HepG2 (cell line): ENCODE data around the gene ZKSCAN8. TPM values are rescaled to one million over a fixed set of nuclear protein-coding genes. Genes with fewer than 3 reads are reported as not detected.

Experiments used
- BRCA1 ChIP-seq: sonication (generic); formaldehyde crosslinking; IDR thresholded peaks from 2 replicates; pipeline ENCODE4 v1.4.0; 2020; ENCODE audit warnings: missing genetic modification reagents
- CBFB ChIP-seq: sonication (generic); formaldehyde crosslinking; IDR thresholded peaks from 2 replicates; pipeline ENCODE4 v1.4.0; 2020; ENCODE audit warnings: missing genetic modification reagents
- CC2D1A ChIP-seq: sonication (generic); formaldehyde crosslinking; IDR thresholded peaks from 2 replicates; pipeline ENCODE4 v1.8.1; 2023; ENCODE audit warnings: mild to moderate bottlenecking, missing genetic modification reagents
- CEBPG ChIP-seq: IDR thresholded peaks from 2 replicates; pipeline ENCODE4 v1.6.1; 2016
- DNMT1 ChIP-seq: sonication (generic); formaldehyde crosslinking; IDR thresholded peaks from 2 replicates; pipeline ENCODE4 v1.5.1; 2020; ENCODE audit warnings: mild to moderate bottlenecking, missing genetic modification reagents
- GABPB1 ChIP-seq: IDR thresholded peaks from 2 replicates; pipeline ENCODE4 v1.6.1; 2016; ENCODE audit warnings: mild to moderate bottlenecking, missing genetic modification reagents, moderate library complexity, missing compliant biosample characterization
- GPBP1L1 ChIP-seq: sonication (generic); formaldehyde crosslinking; IDR thresholded peaks from 2 replicates; pipeline ENCODE4 v1.5.0; 2020; ENCODE audit warnings: mild to moderate bottlenecking, missing genetic modification reagents
- HIVEP1 ChIP-seq: sonication (generic); formaldehyde crosslinking; IDR thresholded peaks from 2 replicates; pipeline ENCODE4 v1.4.0; 2020; ENCODE audit warnings: mild to moderate bottlenecking, missing genetic modification reagents
- NFE2L1 ChIP-seq: sonication (generic); formaldehyde crosslinking; IDR thresholded peaks from 2 replicates; pipeline ENCODE4 v1.4.0; 2020; ENCODE audit warnings: missing genetic modification reagents, mild to moderate bottlenecking, borderline replicate concordance
- NFKB2 ChIP-seq: sonication (generic); formaldehyde crosslinking; IDR thresholded peaks from 2 replicates; pipeline ENCODE4 v1.4.0; 2020; ENCODE audit warnings: missing genetic modification reagents, borderline replicate concordance
- NFYB ChIP-seq: sonication (generic); formaldehyde crosslinking; IDR thresholded peaks from 2 replicates; pipeline ENCODE4 v1.4.0; 2020; ENCODE audit warnings: missing genetic modification reagents
- NR2F1 ChIP-seq, 2 experiments: fragments of 450-650 bp in 1 of 2; formaldehyde crosslinking in 1 of 2; IDR thresholded peaks; 2 replicates each; pipeline versions ENCODE4 v1.5.0 to v1.6.1; 2016 to 2020; ENCODE audit warnings: mild to moderate bottlenecking in 1 of 2, missing compliant biosample characterization in 1 of 2, missing genetic modification reagents in 1 of 2, moderate library complexity in 1 of 2
- NR3C1 ChIP-seq: sonication (generic); formaldehyde crosslinking; IDR thresholded peaks from 2 replicates; pipeline ENCODE4 v1.4.0; 2020; ENCODE audit warnings: missing genetic modification reagents
- PITX1 ChIP-seq: sonication (generic); formaldehyde crosslinking; IDR thresholded peaks from 2 replicates; pipeline ENCODE4 v1.5.1; 2020; ENCODE audit warnings: mild to moderate bottlenecking, missing genetic modification reagents
- SALL1 ChIP-seq: sonication (generic); formaldehyde crosslinking; IDR thresholded peaks from 2 replicates; pipeline ENCODE4 v1.8.0; 2022; ENCODE audit warnings: mild to moderate bottlenecking, missing genetic modification reagents
- SMYD3 ChIP-seq: sonication (generic); formaldehyde crosslinking; IDR thresholded peaks from 2 replicates; pipeline ENCODE4 v1.8.1; 2023; ENCODE audit warnings: mild to moderate bottlenecking, missing genetic modification reagents
- TAF15 ChIP-seq: fragments of 200-400 bp; formaldehyde crosslinking; IDR thresholded peaks from one replicate; pipeline ENCODE4 v1.6.1; 2018; ENCODE audit warnings: mild to moderate bottlenecking, low read depth, low read length; ENCODE audit not compliant: poor library complexity, severe bottlenecking
- TBX2 ChIP-seq: sonication (generic); formaldehyde crosslinking; IDR thresholded peaks from 2 replicates; pipeline ENCODE4 v1.5.0; 2020; ENCODE audit warnings: missing genetic modification reagents, mild to moderate bottlenecking, borderline replicate concordance
- ZBTB20 ChIP-seq: sonication (generic); formaldehyde crosslinking; IDR thresholded peaks from 2 replicates; pipeline ENCODE4 v1.8.1; 2023; ENCODE audit warnings: missing genetic modification reagents, low read depth, mild to moderate bottlenecking, borderline replicate concordance
- ZFP90 ChIP-seq: sonication (generic); formaldehyde crosslinking; IDR thresholded peaks from 2 replicates; pipeline ENCODE4 v1.8.0; 2022; ENCODE audit warnings: missing genetic modification reagents, mild to moderate bottlenecking, inconsistent platforms, borderline replicate concordance
- ZNF20 ChIP-seq: sonication (generic); formaldehyde crosslinking; IDR thresholded peaks from 2 replicates; pipeline ENCODE4 v1.4.0; 2020; ENCODE audit warnings: mild to moderate bottlenecking, moderate library complexity, missing genetic modification reagents
- ZNF253 ChIP-seq: sonication (generic); formaldehyde crosslinking; IDR thresholded peaks from 2 replicates; pipeline ENCODE4 v1.8.0; 2022; ENCODE audit warnings: mild to moderate bottlenecking, missing genetic modification reagents, borderline replicate concordance
- ZNF354B ChIP-seq: sonication (generic); formaldehyde crosslinking; IDR thresholded peaks from 2 replicates; pipeline ENCODE4 v1.8.0; 2022; ENCODE audit warnings: mild to moderate bottlenecking, missing genetic modification reagents
- ZNF556 ChIP-seq: sonication (generic); formaldehyde crosslinking; IDR thresholded peaks from 2 replicates; pipeline ENCODE4 v1.4.0; 2020; ENCODE audit warnings: mild to moderate bottlenecking, missing genetic modification reagents, borderline replicate concordance
- ZNF772 ChIP-seq: sonication (generic); formaldehyde crosslinking; IDR thresholded peaks from 2 replicates; pipeline ENCODE4 v1.5.0; 2020; ENCODE audit warnings: mild to moderate bottlenecking, missing genetic modification reagents
- ZNF780A ChIP-seq: sonication (generic); formaldehyde crosslinking; IDR thresholded peaks from 2 replicates; pipeline ENCODE4 v1.8.0; 2022; ENCODE audit warnings: mild to moderate bottlenecking, missing genetic modification reagents, moderate library complexity
- ZNF782 ChIP-seq: sonication (generic); formaldehyde crosslinking; IDR thresholded peaks from 2 replicates; pipeline ENCODE4 v1.4.0; 2020; ENCODE audit warnings: missing genetic modification reagents, mild to moderate bottlenecking, borderline replicate concordance
- ZZZ3 ChIP-seq: sonication (generic); formaldehyde crosslinking; IDR thresholded peaks from 2 replicates; pipeline ENCODE4 v1.4.0; 2020; ENCODE audit warnings: missing genetic modification reagents, mild to moderate bottlenecking, borderline replicate concordance
- polyA plus RNA-seq, 8 experiments: library from polyadenylated mRNA; depleted of rRNA in 3 of 8; stranded (reverse) in 7 of 8; unstranded in 1 of 8; fragments of >200 nt; fragmentation: Illumina TruSeq in 4 of 8; extraction: Trizol in 4 of 8; gene quantifications; 2 replicates each; pipeline versions ENCODE4 v1.2.1 to v1.2.3, GENCODE V29; 2011 to 2016; ENCODE audit warnings: low read depth in 4 of 8, missing spikeins in 1 of 8, mixed read lengths in 1 of 8; ENCODE audit not compliant: insufficient read depth in 1 of 8
- total RNA-seq, 5 experiments: library from RNA; depleted of rRNA; stranded (reverse); fragments of >200 nt; fragmentation: Illumina TruSeq; extraction: Trizol; gene quantifications; 2 replicates each; pipeline ENCODE4 v1.2.3, GENCODE V29; 2016; ENCODE audit warnings: low read depth in 1 of 5
- TF ChIP-seq, protein P1 (sequence below): sonication (generic); formaldehyde crosslinking; IDR thresholded peaks from 2 replicates; pipeline ENCODE4 v1.8.1; 2022; ENCODE audit warnings: mild to moderate bottlenecking, missing genetic modification reagents

The ZKSCAN8 gene
- total and polyA plus RNA-seq, 2 of the 13 experiments (the other 11 are each of a cell fraction or from before 2014, with no cell fraction given), result 12.4 to 20.9 TPM

GRCh38 chr6:28104392-28105244 lies 37.1 kb upstream of the ZKSCAN8 start (continued):
- TF ChIP-seq NR2F1 (CRISPR knock-in tag; IDR thresholded peaks at IDR 0.05), result 0 out of 4 replicates have a peak, but pooled peaks of 1 of the 2 experiments have one; percentile 31
- TF ChIP-seq ZBTB20 (CRISPR knock-in tag), result peak; percentile 65
- peak; percentile 79 for TF ChIP-seq ZNF20 (CRISPR knock-in tag)
- TF ChIP-seq ZNF782 (CRISPR knock-in tag), result peak; percentile 91; the same call in 1 of the 2 replicates
- TF ChIP-seq ZNF772 (CRISPR knock-in tag), result peak; percentile 88
- no peak for TF ChIP-seq GPBP1L1 (CRISPR knock-in tag)
- peak; percentile 83 for TF ChIP-seq ZNF556 (CRISPR knock-in tag)
- TF ChIP-seq BRCA1 (CRISPR knock-in tag), result peak; percentile 94; the same call in 1 of the 2 replicates
- TF ChIP-seq NFKB2 (CRISPR knock-in tag), result peak; percentile 95; the same call in 1 of the 2 replicates
- TF ChIP-seq NFE2L1 (CRISPR knock-in tag), result peak; percentile 46; the same call in 1 of the 2 replicates
- no peak for TF ChIP-seq ZNF780A (CRISPR knock-in tag)
- no peak for TF ChIP-seq TAF15
- peak; percentile 88 for TF ChIP-seq TBX2 (CRISPR knock-in tag)
- TF ChIP-seq NFYB (CRISPR knock-in tag), result peak; percentile 44
- no peak for TF ChIP-seq SMYD3 (CRISPR knock-in tag)
- peak; percentile 91 for TF ChIP-seq DNMT1 (CRISPR knock-in tag)
- TF ChIP-seq NR3C1 (CRISPR knock-in tag), result no peak
- TF ChIP-seq SALL1, result peak; percentile 92
- no peak for TF ChIP-seq CC2D1A
- TF ChIP-seq CEBPG (CRISPR knock-in tag), result no peak
- TF ChIP-seq, protein P1, sequence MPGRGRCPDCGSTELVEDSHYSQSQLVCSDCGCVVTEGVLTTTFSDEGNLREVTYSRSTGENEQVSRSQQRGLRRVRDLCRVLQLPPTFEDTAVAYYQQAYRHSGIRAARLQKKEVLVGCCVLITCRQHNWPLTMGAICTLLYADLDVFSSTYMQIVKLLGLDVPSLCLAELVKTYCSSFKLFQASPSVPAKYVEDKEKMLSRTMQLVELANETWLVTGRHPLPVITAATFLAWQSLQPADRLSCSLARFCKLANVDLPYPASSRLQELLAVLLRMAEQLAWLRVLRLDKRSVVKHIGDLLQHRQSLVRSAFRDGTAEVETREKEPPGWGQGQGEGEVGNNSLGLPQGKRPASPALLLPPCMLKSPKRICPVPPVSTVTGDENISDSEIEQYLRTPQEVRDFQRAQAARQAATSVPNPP (CRISPR knock-in tag), result peak; percentile 37; the same call in 1 of the 2 replicates
- peak; percentile 87 for TF ChIP-seq ZFP90
- TF ChIP-seq ZNF253 (CRISPR knock-in tag), result peak; percentile 96; the same call in 1 of the 2 replicates
- no peak for TF ChIP-seq ZNF354B (CRISPR knock-in tag)
- TF ChIP-seq ZZZ3 (CRISPR knock-in tag), result peak; percentile 64; the same call in 1 of the 2 replicates
- TF ChIP-seq PITX1, result peak; percentile 41; the same call in 1 of the 2 replicates
- peak; percentile 79 for TF ChIP-seq HIVEP1 (CRISPR knock-in tag)
- peak; percentile 99 for TF ChIP-seq GABPB1
- TF ChIP-seq CBFB, result peak; percentile 51; the same call in 1 of the 2 replicates
